GM19043 (cell line): ENCODE data around the gene TRIM33.
"Not testable (repeated sequence)": the region's sequence is repeated elsewhere in the genome, so short reads cannot be mapped to it uniquely, and the experiment has no call there.

Experiments used
- ATAC-seq: cut with Tn5 transposase; IDR thresholded peaks from one replicate; pipeline ENCODE4 v1.9.1; 2021; ENCODE audit warnings: low read depth; ENCODE audit not compliant: unreplicated experiment

Gene TRIM33

GRCh38 chr1:114512595-114513280 lies 1.7 kb upstream of the TRIM33 start:
- ATAC-seq: no peak

GRCh38 chr1:114510274-114511031 lies 550 bp downstream of the TRIM33 start:
- ATAC-seq: peak; percentile 41

- ATAC-seq: no peak
Measured at GRCh38 chr1:114509596-114510273, 1.3 kb downstream of the TRIM33 start.

GRCh38 chr1:114508386-114508898 lies 2.6 kb downstream of the TRIM33 start:
- ATAC-seq: no peak

GRCh38 chr1:114507513-114507912 lies 3.5 kb downstream of the TRIM33 start:
- no peak for ATAC-seq

GRCh38 chr1:114505148-114505561 lies 5.8 kb downstream of the TRIM33 start:
- ATAC-seq: no peak

- ATAC-seq: no peak
Measured at GRCh38 chr1:114503916-114504422, 7.0 kb downstream of the TRIM33 start.

GRCh38 chr1:114502080-114502479 lies 8.9 kb downstream of the TRIM33 start:
- no peak for ATAC-seq

- ATAC-seq: no peak
Measured at GRCh38 chr1:114499478-114499877, 11.5 kb downstream of the TRIM33 start.

GRCh38 chr1:114496089-114496488 lies 14.9 kb downstream of the TRIM33 start:
- no peak for ATAC-seq

GRCh38 chr1:114495486-114495885 lies 15.5 kb downstream of the TRIM33 start:
- ATAC-seq: no peak

GRCh38 chr1:114492978-114493377 lies 18.0 kb downstream of the TRIM33 start:
- ATAC-seq: no peak

GRCh38 chr1:114490274-114490693 lies 20.7 kb downstream of the TRIM33 start:
- no peak for ATAC-seq

- no peak for ATAC-seq
Measured at GRCh38 chr1:114488739-114489138, 22.3 kb downstream of the TRIM33 start.

- ATAC-seq: no peak
Measured at GRCh38 chr1:114485286-114485685, 25.7 kb downstream of the TRIM33 start.

GRCh38 chr1:114482585-114482984 lies 28.4 kb downstream of the TRIM33 start:
- ATAC-seq: peak; percentile 84

GRCh38 chr1:114479636-114480035 lies 31.4 kb downstream of the TRIM33 start:
- ATAC-seq: not testable (repeated sequence)

- no peak for ATAC-seq
Measured at GRCh38 chr1:114479134-114479533, 31.9 kb downstream of the TRIM33 start.

GRCh38 chr1:114473796-114474195 lies 37.2 kb downstream of the TRIM33 start:
- no peak for ATAC-seq

- ATAC-seq: no peak
Measured at GRCh38 chr1:114472408-114472807, 38.6 kb downstream of the TRIM33 start.

GRCh38 chr1:114470681-114471080 lies 40.3 kb downstream of the TRIM33 start:
- no peak for ATAC-seq
